Keratinocyte (primary cell): Measurements from ENCODE around the gene MRPS35. TPM values are rescaled to one million over a fixed set of nuclear protein-coding genes. Genes with fewer than 3 reads are reported as not detected.

Experiments used
- DNase-seq: peaks from one replicate; pipeline ENCODE4 v3.0.0-alpha.2; 2011; ENCODE audit warnings: low read depth, missing footprints, low spot score
- FAIRE-seq: peaks from 2 replicates; lab custom pipeline; 2011; peaks lifted over from hg19 to GRCh38; lab: Jason Lieb, UNC
- H2AFZ ChIP-seq: 2 replicates; pipeline ENCODE4 v1.6.0; 2012; ENCODE audit warnings: low read length, control low read depth, inconsistent platforms; ENCODE audit not compliant: control insufficient read depth
- H3K27ac ChIP-seq: 2 replicates; pipeline ENCODE4 v1.5.1; 2011; ENCODE audit warnings: low read length; ENCODE audit not compliant: control insufficient read depth, insufficient read depth
- H3K27me3 ChIP-seq: 3 replicates; pipeline ENCODE4 v1.6.0; 2011; ENCODE audit warnings: low read length; ENCODE audit not compliant: control insufficient read depth, insufficient read depth; ENCODE audit errors: extremely low read depth
- H3K36me3 ChIP-seq, 2 experiments: 2 replicates in 1 of 2; 3 replicates in 1 of 2; pipeline ENCODE4 v1.5.1; 2011; ENCODE audit warnings: low read length in 2 of 2, mild to moderate bottlenecking in 1 of 2; ENCODE audit not compliant: control insufficient read depth in 2 of 2, insufficient read depth in 2 of 2; ENCODE audit errors: extremely low read depth in 1 of 2
- H3K4me1 ChIP-seq: 3 replicates; pipeline ENCODE4 v1.5.1; 2011; ENCODE audit warnings: low read length; ENCODE audit not compliant: control insufficient read depth, insufficient read depth; ENCODE audit errors: extremely low read depth
- H3K4me2 ChIP-seq: 3 replicates; pipeline ENCODE4 v1.6.0; 2011; ENCODE audit warnings: low read depth, low read length; ENCODE audit not compliant: control insufficient read depth, insufficient read depth; ENCODE audit errors: extremely low read depth
- H3K4me3 ChIP-seq, 3 experiments: fragments of 200-600 bp in 1 of 3; sonication (generic) in 1 of 3; 2 replicates in 2 of 3; 3 replicates in 1 of 3; pipeline ENCODE4 v1.5.1; 2011 to 2016; ENCODE audit warnings: low read length in 3 of 3, mild to moderate bottlenecking in 3 of 3, control low read depth in 2 of 3, inconsistent platforms in 1 of 3, low read depth in 1 of 3, mixed read lengths in 1 of 3, mixed run types in 1 of 3, moderate library complexity in 1 of 3; ENCODE audit not compliant: control insufficient read depth in 2 of 3, insufficient read depth in 2 of 3; ENCODE audit errors: extremely low read depth in 1 of 3
- H3K79me2 ChIP-seq: 2 replicates; pipeline ENCODE4 v1.6.0; 2012; ENCODE audit warnings: low read length; ENCODE audit not compliant: control insufficient read depth, insufficient read depth
- H3K9ac ChIP-seq: 3 replicates; pipeline ENCODE4 v1.6.0; 2011; ENCODE audit warnings: low read length; ENCODE audit not compliant: control insufficient read depth, insufficient read depth; ENCODE audit errors: extremely low read depth
- H3K9me1 ChIP-seq: 3 replicates; pipeline ENCODE4 v1.6.0; 2011; ENCODE audit warnings: low read length; ENCODE audit not compliant: control insufficient read depth, insufficient read depth; ENCODE audit errors: extremely low read depth
- H3K9me3 ChIP-seq: 2 replicates; pipeline ENCODE4 v1.5.1; 2012; ENCODE audit warnings: low read depth, low read length; ENCODE audit not compliant: control insufficient read depth
- H4K20me1 ChIP-seq: 3 replicates; pipeline ENCODE4 v1.6.0; 2011; ENCODE audit warnings: low read length; ENCODE audit not compliant: control insufficient read depth, insufficient read depth; ENCODE audit errors: extremely low read depth
- EZH2 ChIP-seq: IDR thresholded peaks from one replicate; pipeline ENCODE4 v1.6.1; 2012; ENCODE audit warnings: inconsistent platforms, mild to moderate bottlenecking, low read length, moderate library complexity
- dilution Hi-C: fragments of 300-500 bp; cut with MboI; formaldehyde crosslinking; loops from one replicate; pipeline ENCODE4 v1.7.0; 2020; ENCODE audit warnings: low sequenced_read_pairs; ENCODE audit not compliant: extremely low pct_ligation_motif_present
- polyA plus RNA-seq, 5 experiments: library from polyadenylated mRNA; depleted of rRNA in 3 of 5; stranded (reverse) in 3 of 5; stranded (forward) in 1 of 5; unstranded in 1 of 5; fragments of >200 nt; gene quantifications; 1 replicate in 1 of 5; 2 replicates in 3 of 5; 3 replicates in 1 of 5; pipeline versions ENCODE4 v1.2.1 to v1.2.3, GENCODE V29; 2011 to 2012; ENCODE audit warnings: missing spikeins in 2 of 5, low read depth in 1 of 5, low replicate concordance in 1 of 5
- TF ChIP-seq, protein P1 (sequence below), 3 experiments: IDR thresholded peaks in 1 of 3; conservative IDR thresholded peaks in 1 of 3; optimal IDR thresholded peaks in 1 of 3; 2 replicates in 2 of 3; 3 replicates in 1 of 3; pipeline versions ENCODE3 to v1.5.1; 2011; ENCODE audit warnings: low read length in 3 of 3, mild to moderate bottlenecking in 3 of 3, moderate library complexity in 2 of 3, control low read depth in 1 of 3, inconsistent platforms in 1 of 3; ENCODE audit not compliant: insufficient read depth in 2 of 3; ENCODE audit errors: extremely low read depth in 1 of 3

MRPS35 gene
- polyA plus RNA-seq, 1 donor (not counting 4 experiments of a cell fraction or from before 2014, with no cell fraction given) = 60.1 TPM

GRCh38 chr12:27769142-27769673 is 58.6 kb downstream of the MRPS35 start:
- Histone ChIP-seq H2AFZ (peak overlapping the region; percentile 41), H3K9me1 (no peaks in the 10 kb centered on the region), H3K79me2 (no peaks in the 10 kb centered on the region), H3K4me1 (peaks cover 32% of the 10 kb centered on the region), H3K4me3 (peak overlapping the region in 2 of 3 experiments; percentile 1 to 23), H3K9ac (peak overlapping the region; percentile 13), H3K4me2 (peak overlapping the region; percentile 59), H3K36me3 (no peaks in the 10 kb centered on the region), H3K27me3 (no peaks in the 10 kb centered on the region), H4K20me1 (no peaks in the 10 kb centered on the region), H3K27ac (no peak overlapping the region), H3K9me3 (no peaks in the 10 kb centered on the region)
- dilution Hi-C loops = no loop called here
- no peak for TF ChIP-seq EZH2
- TF ChIP-seq, protein P1, sequence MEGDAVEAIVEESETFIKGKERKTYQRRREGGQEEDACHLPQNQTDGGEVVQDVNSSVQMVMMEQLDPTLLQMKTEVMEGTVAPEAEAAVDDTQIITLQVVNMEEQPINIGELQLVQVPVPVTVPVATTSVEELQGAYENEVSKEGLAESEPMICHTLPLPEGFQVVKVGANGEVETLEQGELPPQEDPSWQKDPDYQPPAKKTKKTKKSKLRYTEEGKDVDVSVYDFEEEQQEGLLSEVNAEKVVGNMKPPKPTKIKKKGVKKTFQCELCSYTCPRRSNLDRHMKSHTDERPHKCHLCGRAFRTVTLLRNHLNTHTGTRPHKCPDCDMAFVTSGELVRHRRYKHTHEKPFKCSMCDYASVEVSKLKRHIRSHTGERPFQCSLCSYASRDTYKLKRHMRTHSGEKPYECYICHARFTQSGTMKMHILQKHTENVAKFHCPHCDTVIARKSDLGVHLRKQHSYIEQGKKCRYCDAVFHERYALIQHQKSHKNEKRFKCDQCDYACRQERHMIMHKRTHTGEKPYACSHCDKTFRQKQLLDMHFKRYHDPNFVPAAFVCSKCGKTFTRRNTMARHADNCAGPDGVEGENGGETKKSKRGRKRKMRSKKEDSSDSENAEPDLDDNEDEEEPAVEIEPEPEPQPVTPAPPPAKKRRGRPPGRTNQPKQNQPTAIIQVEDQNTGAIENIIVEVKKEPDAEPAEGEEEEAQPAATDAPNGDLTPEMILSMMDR (optimal IDR thresholded peaks at IDR 0.05 in 1 of 3, IDR thresholded peaks at IDR 0.05 in 1 of 3, conservative IDR thresholded peaks at IDR 0.05 in 1 of 3; ENCODE audit: extremely low read depth in 1 of 3, insufficient read depth in 2 of 3, low read length in 3 of 3) = no peak
- FAIRE-seq = peak; percentile 62
- no peak for DNase-seq

- Histone ChIP-seq H3K27me3 (no peaks in the 10 kb centered on the region), H4K20me1 (no peaks in the 10 kb centered on the region), H3K4me2 (peak overlapping the region; percentile 78), H3K36me3 (no peaks in the 10 kb centered on the region), H3K9me3 (no peaks in the 10 kb centered on the region), H3K9ac (no peak overlapping the region), H3K4me1 (peaks cover 32% of the 10 kb centered on the region), H3K27ac (peak overlapping the region; percentile 34), H2AFZ (no peak overlapping the region), H3K4me3 (peak overlapping the region in 1 of 3 experiments; percentile 56), H3K9me1 (no peaks in the 10 kb centered on the region), H3K79me2 (no peaks in the 10 kb centered on the region)
- dilution Hi-C loops = no loop called here
- no peak for DNase-seq
- FAIRE-seq = no peak
- no peak for TF ChIP-seq EZH2
Observed at GRCh38 chr12:27771481-27772327, 61.1 kb downstream of the MRPS35 start.
